HEK293 (cell line): ENCODE data around the gene ATP6V0C.
"Not testable (repeated sequence)": the region's sequence is repeated elsewhere in the genome, so short reads cannot be mapped to it uniquely, and the experiment has no call there.

Experiments
- CTCF ChIA-PET: fragments of 350-600 bp; formaldehyde crosslinking; extraction: SDS; loops from one replicate; lab custom pipeline; 2021; ENCODE audit warnings: antibody characterized with exemption; lab: Yijun Ruan, JAX
- POLR2A ChIA-PET: fragments of 300-600 bp; formaldehyde crosslinking; extraction: SDS; loops from one replicate; lab custom pipeline; 2020; ENCODE audit warnings: antibody characterized with exemption, inconsistent platforms; lab: Yijun Ruan, JAX
- H3K27ac ChIP-seq: fragments of 200-500 bp; sonication (Bioruptor generic); 2 replicates; pipeline ENCODE4 v1.5.1; 2014; ENCODE audit warnings: low read depth, low read length, control low read depth, inconsistent platforms; ENCODE audit errors: extremely low read depth
- H3K36me3 ChIP-seq, 2 experiments: fragments of 200-500 bp in 1 of 2; sonication (Bioruptor generic) in 1 of 2; 1 replicate in 1 of 2; 2 replicates in 1 of 2; pipeline ENCODE4 v1.5.1; 2014 to 2017; ENCODE audit warnings: inconsistent platforms in 2 of 2, low read length in 2 of 2; ENCODE audit not compliant: control insufficient read depth in 2 of 2, insufficient read depth in 1 of 2
- H3K4me1 ChIP-seq: fragments of 200-500 bp; sonication (Bioruptor generic); 2 replicates; pipeline ENCODE4 v1.5.1; 2014; ENCODE audit warnings: mild to moderate bottlenecking, low read length, inconsistent platforms; ENCODE audit not compliant: control insufficient read depth, insufficient read depth
- H3K4me3 ChIP-seq: 2 replicates; pipeline ENCODE4 v1.5.1; 2011; ENCODE audit warnings: low read depth, mild to moderate bottlenecking, control low read depth, low read length, moderate library complexity
- H3K9me3 ChIP-seq: fragments of 200-500 bp; sonication (Bioruptor generic); 2 replicates; pipeline ENCODE4 v1.5.1; 2014; ENCODE audit warnings: low read depth, low read length, inconsistent platforms; ENCODE audit not compliant: control insufficient read depth, insufficient read depth
- CTCF ChIP-seq: fragments of 450-650 bp; formaldehyde crosslinking; IDR thresholded peaks from 2 replicates; pipeline ENCODE4 v1.5.1; 2016; ENCODE audit warnings: missing biosample characterization, missing genetic modification characterization
- PRDM1 ChIP-seq: fragments of 450-650 bp; formaldehyde crosslinking; IDR thresholded peaks from 2 replicates; pipeline ENCODE4; 2016; ENCODE audit warnings: missing biosample characterization, missing genetic modification characterization
- SCRT2 ChIP-seq: fragments of 450-650 bp; formaldehyde crosslinking; IDR thresholded peaks from 2 replicates; pipeline ENCODE4 v1.5.1; 2016; ENCODE audit warnings: missing biosample characterization, missing genetic modification characterization
- ZNF362 ChIP-seq: fragments of 450-650 bp; formaldehyde crosslinking; IDR thresholded peaks from 2 replicates; pipeline ENCODE4 v1.5.1; 2016; ENCODE audit warnings: missing biosample characterization, missing genetic modification characterization

The ATP6V0C gene

GRCh38 chr16:2551420-2551889, 37.7 kb downstream of the ATP6V0C start:
- ChIA-PET CTCF (interaction anchor here (0.6 kb wide), 1 partner anchor 107 kb away, joined by 3 read pairs; no protein-coding TSS in a partner anchor), POLR2A (interaction anchor here (0.7 kb wide), 1 partner anchor 37 kb away, joined by 6 read pairs; no protein-coding TSS in a partner anchor)
- not testable (repeated sequence) for H3K9me3 ChIP-seq, H3K27ac ChIP-seq, H3K4me3 ChIP-seq, H3K4me1 ChIP-seq, H3K36me3 ChIP-seq
- TF ChIP-seq CTCF (tag by site-specific recombination) (0 out of 2 replicates have a peak, but pooled peaks have one; percentile 13), SCRT2 (peak; percentile 54; the same call in 1 of the 2 replicates), PRDM1 (peak; percentile 22; the same call in 1 of the 2 replicates), ZNF362 (peak; percentile 49; the same call in 1 of the 2 replicates)

GRCh38 chr16:2554709-2555425, 41.1 kb downstream of the ATP6V0C start:
- POLR2A ChIA-PET, H3K4me3 ChIP-seq: not testable (repeated sequence)

GRCh38 chr16:2557150-2557549, 43.4 kb downstream of the ATP6V0C start:
- H3K4me1 ChIP-seq, POLR2A ChIA-PET, CTCF ChIA-PET: not testable (repeated sequence)

More at GRCh38 chr16:2554709-2555425, 41.1 kb downstream of the ATP6V0C start:
- H3K4me1 ChIP-seq, H3K9me3 ChIP-seq, CTCF ChIA-PET, H3K36me3 ChIP-seq, H3K27ac ChIP-seq: not testable (repeated sequence)

GRCh38 chr16:2560131-2560797, 46.5 kb downstream of the ATP6V0C start:
- H3K27ac ChIP-seq, CTCF ChIA-PET, H3K9me3 ChIP-seq: not testable (repeated sequence)

More at GRCh38 chr16:2557150-2557549, 43.4 kb downstream of the ATP6V0C start:
- not testable (repeated sequence) for H3K36me3 ChIP-seq, H3K27ac ChIP-seq, H3K9me3 ChIP-seq, H3K4me3 ChIP-seq

GRCh38 chr16:2560798-2561133, 47.0 kb downstream of the ATP6V0C start:
- H3K27ac ChIP-seq, H3K36me3 ChIP-seq, POLR2A ChIA-PET, H3K9me3 ChIP-seq, H3K4me1 ChIP-seq, CTCF ChIA-PET, H3K4me3 ChIP-seq: not testable (repeated sequence)

More at GRCh38 chr16:2560131-2560797, 46.5 kb downstream of the ATP6V0C start:
- H3K4me1 ChIP-seq, H3K4me3 ChIP-seq, POLR2A ChIA-PET, H3K36me3 ChIP-seq: not testable (repeated sequence)

- H3K9me3 ChIP-seq, H3K4me3 ChIP-seq, CTCF ChIA-PET, H3K27ac ChIP-seq, H3K36me3 ChIP-seq, POLR2A ChIA-PET, H3K4me1 ChIP-seq: not testable (repeated sequence)
Observed at GRCh38 chr16:2567506-2567905, 53.8 kb downstream of the ATP6V0C start.

- H3K36me3 ChIP-seq, CTCF ChIA-PET, H3K4me3 ChIP-seq, POLR2A ChIA-PET, H3K4me1 ChIP-seq, H3K27ac ChIP-seq, H3K9me3 ChIP-seq: not testable (repeated sequence)
Observed at GRCh38 chr16:2568573-2568972, 54.8 kb downstream of the ATP6V0C start.
